Transverse colon (tissue), 4 donors: Measurements from ENCODE around the gene CDC42EP5.

Experiments used
- POLR2A ChIP-seq: fragments of 450-650 bp; IDR thresholded peaks from one replicate; pipeline ENCODE4 v1.6.1; 2016; ENCODE audit warnings: antibody characterized with exemption, mild to moderate bottlenecking, moderate library complexity
- POLR2AphosphoS5 ChIP-seq, 3 donors: sonication (generic); formaldehyde crosslinking; IDR thresholded peaks; one replicate each; pipeline ENCODE4 v1.6.1; 2016; ENCODE audit warnings: antibody characterized with exemption in 3 of 3
- TF ChIP-seq, protein P1 (sequence below), 5 experiments: fragments of 200-600 bp in 3 of 5; fragments of 450-650 bp in 2 of 5; sonication (generic) in 3 of 5; IDR thresholded peaks; 1 replicate in 2 of 5; 2 replicates in 3 of 5; pipeline ENCODE4 v1.5.1; 2016 to 2017; ENCODE audit warnings: antibody characterized with exemption in 5 of 5, inconsistent platforms in 3 of 5, mild to moderate bottlenecking in 2 of 5, moderate library complexity in 1 of 5

DNA sequence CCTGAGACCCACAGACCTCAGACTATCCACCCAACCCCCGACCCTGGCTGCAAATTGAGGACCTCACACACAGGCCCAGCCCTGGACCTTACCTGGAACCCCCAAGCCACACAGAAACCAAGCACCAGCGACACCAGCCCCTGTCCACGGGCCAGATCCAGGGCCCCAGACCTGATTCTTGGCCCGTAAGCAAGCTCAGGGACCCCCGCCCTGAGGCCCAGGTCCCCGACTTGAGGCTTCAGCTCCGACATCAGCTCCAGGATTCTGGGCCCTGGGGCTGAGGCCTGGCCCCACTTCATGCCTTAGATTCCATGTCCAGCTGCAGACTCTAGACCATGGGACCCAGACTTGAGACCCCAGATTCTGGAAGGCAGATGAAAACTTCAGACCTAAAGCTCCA lies 51.6 kb downstream of the CDC42EP5 start:
- TF ChIP-seq, protein P1, sequence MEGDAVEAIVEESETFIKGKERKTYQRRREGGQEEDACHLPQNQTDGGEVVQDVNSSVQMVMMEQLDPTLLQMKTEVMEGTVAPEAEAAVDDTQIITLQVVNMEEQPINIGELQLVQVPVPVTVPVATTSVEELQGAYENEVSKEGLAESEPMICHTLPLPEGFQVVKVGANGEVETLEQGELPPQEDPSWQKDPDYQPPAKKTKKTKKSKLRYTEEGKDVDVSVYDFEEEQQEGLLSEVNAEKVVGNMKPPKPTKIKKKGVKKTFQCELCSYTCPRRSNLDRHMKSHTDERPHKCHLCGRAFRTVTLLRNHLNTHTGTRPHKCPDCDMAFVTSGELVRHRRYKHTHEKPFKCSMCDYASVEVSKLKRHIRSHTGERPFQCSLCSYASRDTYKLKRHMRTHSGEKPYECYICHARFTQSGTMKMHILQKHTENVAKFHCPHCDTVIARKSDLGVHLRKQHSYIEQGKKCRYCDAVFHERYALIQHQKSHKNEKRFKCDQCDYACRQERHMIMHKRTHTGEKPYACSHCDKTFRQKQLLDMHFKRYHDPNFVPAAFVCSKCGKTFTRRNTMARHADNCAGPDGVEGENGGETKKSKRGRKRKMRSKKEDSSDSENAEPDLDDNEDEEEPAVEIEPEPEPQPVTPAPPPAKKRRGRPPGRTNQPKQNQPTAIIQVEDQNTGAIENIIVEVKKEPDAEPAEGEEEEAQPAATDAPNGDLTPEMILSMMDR (IDR thresholded peaks at IDR 0.05): no peak
- TF ChIP-seq POLR2A (no peak), POLR2AphosphoS5 (IDR thresholded peaks at IDR 0.05) (no peak)
